Measurements from ENCODE around the gene HS3ST5. TPM values are rescaled to one million over a fixed set of nuclear protein-coding genes. Genes with fewer than 3 reads are reported as not detected.
"Not testable (repeated sequence)": the region's sequence is repeated elsewhere in the genome, so short reads cannot be mapped to it uniquely, and the experiment has no call there.

HS3ST5 gene
- total RNA-seq, 2 donors from 2014 or later: not detected

- DNase-seq (ENCODE audit: low spot score) (no peak), ATAC-seq (ENCODE audit: insufficient number of reproducible peaks, low FRiP score, low read depth) (no peak)
- Histone ChIP-seq H3K27ac (no peak overlapping the region), H3K9me3 (no peaks in the 10 kb centered on the region), H3K4me3 (no peak overlapping the region), H3K27me3 (replicated peaks; ENCODE audit: insufficient read depth) (no peaks in the 10 kb centered on the region), H3K36me3 (no peaks in the 10 kb centered on the region), H3K4me1 (ENCODE audit: control insufficient read depth in 1 of 2, low read depth in 2 of 2) (no peaks in the 10 kb centered on the region)
- TF ChIP-seq CTCF (IDR thresholded peaks at IDR 0.05): no peak
Observed at GRCh38 chr6:114228675-114229074, 114.1 kb downstream of the HS3ST5 start.

GRCh38 chr6:114227944-114228468 lies 114.8 kb downstream of the HS3ST5 start:
- Histone ChIP-seq H3K4me3 (no peak overlapping the region), H3K4me1 (ENCODE audit: control insufficient read depth in 1 of 2, low read depth in 2 of 2) (no peaks in the 10 kb centered on the region), H3K36me3 (no peaks in the 10 kb centered on the region), H3K27me3 (replicated peaks; ENCODE audit: insufficient read depth) (no peaks in the 10 kb centered on the region), H3K9me3 (no peaks in the 10 kb centered on the region), H3K27ac (no peak overlapping the region)
- DNase-seq (ENCODE audit: low spot score) (no peak), ATAC-seq (ENCODE audit: insufficient number of reproducible peaks, low FRiP score, low read depth) (no peak)
- TF ChIP-seq CTCF (IDR thresholded peaks at IDR 0.05): no peak

- TF ChIP-seq CTCF (IDR thresholded peaks at IDR 0.05): no peak
- Histone ChIP-seq H3K4me3 (no peak overlapping the region), H3K27me3 (replicated peaks; ENCODE audit: insufficient read depth) (no peaks in the 10 kb centered on the region), H3K4me1 (ENCODE audit: control insufficient read depth in 1 of 2, low read depth in 2 of 2) (no peaks in the 10 kb centered on the region), H3K36me3 (no peaks in the 10 kb centered on the region), H3K27ac (no peak overlapping the region), H3K9me3 (no peaks in the 10 kb centered on the region)
- no peak for ATAC-seq (ENCODE audit: insufficient number of reproducible peaks, low FRiP score, low read depth)
- DNase-seq (ENCODE audit: low spot score): no peak
Observed at GRCh38 chr6:114220241-114220640, 122.6 kb downstream of the HS3ST5 start.

- H3K4me3 ChIP-seq: no peak overlapping the region
- H3K9me3 ChIP-seq: no peaks in the 10 kb centered on the region
- no peaks in the 10 kb centered on the region for H3K27me3 ChIP-seq (replicated peaks; ENCODE audit: insufficient read depth)
- no peak for TF ChIP-seq CTCF (IDR thresholded peaks at IDR 0.05)
- DNase-seq (ENCODE audit: low spot score) (no peak), ATAC-seq (ENCODE audit: insufficient number of reproducible peaks, low FRiP score, low read depth) (no peak)
- H3K36me3 ChIP-seq: no peaks in the 10 kb centered on the region
- no peak overlapping the region for H3K27ac ChIP-seq
- H3K4me1 ChIP-seq (ENCODE audit: control insufficient read depth in 1 of 2, low read depth in 2 of 2): no peaks in the 10 kb centered on the region
Observed at GRCh38 chr6:114218437-114219340, 124.1 kb downstream of the HS3ST5 start.

GRCh38 chr6:114217996-114218395 lies 124.8 kb downstream of the HS3ST5 start:
- H3K4me3 ChIP-seq; H3K4me1 ChIP-seq (ENCODE audit: control insufficient read depth in 1 of 2, low read depth in 2 of 2); H3K36me3 ChIP-seq; ATAC-seq (ENCODE audit: insufficient number of reproducible peaks, low FRiP score, low read depth); DNase-seq (ENCODE audit: low spot score); H3K27me3 ChIP-seq (replicated peaks; ENCODE audit: insufficient read depth); H3K9me3 ChIP-seq; H3K27ac ChIP-seq: not testable (repeated sequence)

Data from thoracic aorta (tissue), 2 donors.